ENCODE results near the gene SLIT1.

- no peak for TF ChIP-seq EGR1 (IDR thresholded peaks at IDR 0.05)
- no peak for TF ChIP-seq MAX (IDR thresholded peaks at IDR 0.05)
- no peak for TF ChIP-seq NFIC (IDR thresholded peaks at IDR 0.05)
- TF ChIP-seq USF1 (IDR thresholded peaks at IDR 0.05), result no peak
- TF ChIP-seq EP300 (IDR thresholded peaks at IDR 0.05; ENCODE audit: borderline replicate concordance), result no peak
- no peak for TF ChIP-seq REST (IDR thresholded peaks at IDR 0.05; ENCODE audit: low read depth)
- no peak for TF ChIP-seq RAD21 (IDR thresholded peaks at IDR 0.05; ENCODE audit: low read depth)
- TF ChIP-seq TAF1 (IDR thresholded peaks at IDR 0.05; ENCODE audit: low read depth), result no peak
Observed at GRCh38 chr10:97129666-97130065, 56.1 kb downstream of the SLIT1 start.
